ENCODE data around the gene IFI44. TPM values are rescaled to one million over a fixed set of nuclear protein-coding genes. Genes with fewer than 3 reads are reported as not detected.

Gene IFI44
- polyA plus RNA-seq, 1 of the 3 experiments (the other 2 are of a cell fraction), result 6.5 TPM

GRCh38 chr1:78687315-78687714, 37.7 kb downstream of the IFI44 start:
- H3K9me3 ChIP-seq, result no peaks in the 10 kb centered on the region
- H3K4me1 ChIP-seq (ENCODE audit: control insufficient read depth in 1 of 2, insufficient read depth in 2 of 2, low read depth in 1 of 2, low read length in 1 of 2), result peaks cover 4 to 20% of the 10 kb centered on the region in 2 experiments
- H3K9ac ChIP-seq, result no peak overlapping the region
- ChIA-PET POLR2A (no interaction called here), CTCF (interaction anchor here (2.0 kb wide), 1 partner anchor 153 kb away, joined by 16 read pairs; no protein-coding TSS in a partner anchor)
- no peaks in the 10 kb centered on the region for H3K9me2 ChIP-seq
- no peak overlapping the region for H3K4me3 ChIP-seq (ENCODE audit: low read depth in 2 of 2, low read length in 1 of 2)
- no peak for TF ChIP-seq RAD21 (IDR thresholded peaks at IDR 0.05; ENCODE audit: low read length)
- no peak for TF ChIP-seq ELF1 (IDR thresholded peaks at IDR 0.05)
- no peak for TF ChIP-seq NFIC (IDR thresholded peaks at IDR 0.05; ENCODE audit: borderline replicate concordance)
- TF ChIP-seq EZH2phosphoT487 (IDR thresholded peaks at IDR 0.05; ENCODE audit: borderline replicate concordance, low read depth), result no peak
- no peak for TF ChIP-seq MXI1 (IDR thresholded peaks at IDR 0.05; ENCODE audit: low read depth, low read length)
- TF ChIP-seq JUND (IDR thresholded peaks at IDR 0.05), result no peak
- TF ChIP-seq EP300 (IDR thresholded peaks at IDR 0.05; ENCODE audit: borderline replicate concordance in 1 of 2, low read depth in 1 of 2, low read length in 1 of 2), result no peak
- no peak for TF ChIP-seq GABPA (IDR thresholded peaks at IDR 0.05; ENCODE audit: low read depth)
- TF ChIP-seq RXRA (IDR thresholded peaks at IDR 0.05; ENCODE audit: borderline replicate concordance, low read depth), result no peak
- TF ChIP-seq GATA2 (CRISPR knock-in tag; IDR thresholded peaks at IDR 0.05), result no peak
- no peak for TF ChIP-seq MEF2A (IDR thresholded peaks at IDR 0.05; ENCODE audit: borderline replicate concordance, low read depth)
- no peak for TF ChIP-seq FOXJ3 (CRISPR knock-in tag; IDR thresholded peaks at IDR 0.05)
- no peak for TF ChIP-seq TAF1 (IDR thresholded peaks at IDR 0.05; ENCODE audit: borderline replicate concordance, low read depth, low read length)
- TF ChIP-seq TCF12 (IDR thresholded peaks at IDR 0.05), result no peak
- TF ChIP-seq MAX (IDR thresholded peaks at IDR 0.05; ENCODE audit: low read depth), result no peak
- no peak for TF ChIP-seq POLR2AphosphoS5 (IDR thresholded peaks at IDR 0.05; ENCODE audit: low read depth, low read length)
- no peak for TF ChIP-seq PBX3 (IDR thresholded peaks at IDR 0.05)
- no peak for TF ChIP-seq FOXM1 (IDR thresholded peaks at IDR 0.05; ENCODE audit: low read depth)
- TF ChIP-seq TEAD4 (IDR thresholded peaks at IDR 0.05; ENCODE audit: borderline replicate concordance, insufficient read depth), result no peak
- peak overlapping the region; percentile 67 to 78; a peak in 3 of 4 replicates for H3K27ac ChIP-seq (ENCODE audit: low read depth in 2 of 2, low read length in 1 of 2)
- H4K20me1 ChIP-seq (ENCODE audit: insufficient read depth), result no peaks in the 10 kb centered on the region
- H3K4me2 ChIP-seq, result peak overlapping the region; percentile 44; the same call in 1 of the 2 replicates
- H3K27me3 ChIP-seq (ENCODE audit: insufficient read depth), result no peaks in the 10 kb centered on the region
- 93% methylated on average over 1 of the region's 1 CpG for WGBS (ENCODE audit: low lambda C conversion rate)
- H3F3A ChIP-seq (replicated peaks; ENCODE audit: insufficient read depth), result peaks cover 40% of the 10 kb centered on the region
- DNase-seq, result no peak
- no peaks in the 10 kb centered on the region for H3K36me3 ChIP-seq (replicated peaks in 1 of 2; ENCODE audit: control insufficient read depth in 1 of 2, insufficient read depth in 2 of 2, low read length in 1 of 2)
- no peaks in the 10 kb centered on the region for H3K79me2 ChIP-seq (ENCODE audit: insufficient read depth)
- H2AFZ ChIP-seq (ENCODE audit: low read depth), result no peak overlapping the region

- CTCF ChIA-PET, result interaction anchor here (2.0 kb wide), 1 partner anchor 152 kb away, joined by 16 read pairs; no protein-coding TSS in a partner anchor
Measured at GRCh38 chr1:78687914-78688313, 38.3 kb downstream of the IFI44 start.

More at GRCh38 chr1:78687914-78688313, 38.3 kb downstream of the IFI44 start:
- Histone ChIP-seq H3K4me1 (ENCODE audit: control insufficient read depth in 1 of 2, insufficient read depth in 2 of 2, low read depth in 1 of 2, low read length in 1 of 2) (peaks cover 4 to 20% of the 10 kb centered on the region in 2 experiments), H2AFZ (ENCODE audit: low read depth) (no peak overlapping the region), H3K9me3 (no peaks in the 10 kb centered on the region), H3K4me2 (peak overlapping the region; percentile 44), H3K27ac (ENCODE audit: low read depth in 2 of 2, low read length in 1 of 2) (peak overlapping the region; percentile 67 to 79; a peak in 3 of 4 replicates), H3K36me3 (replicated peaks in 1 of 2; ENCODE audit: control insufficient read depth in 1 of 2, insufficient read depth in 2 of 2, low read length in 1 of 2) (no peaks in the 10 kb centered on the region), H3K4me3 (ENCODE audit: low read depth in 2 of 2, low read length in 1 of 2) (no peak overlapping the region; a peak in 1 of 4 replicates), H3K9me2 (no peaks in the 10 kb centered on the region), H3K27me3 (ENCODE audit: insufficient read depth) (no peaks in the 10 kb centered on the region), H4K20me1 (ENCODE audit: insufficient read depth) (no peaks in the 10 kb centered on the region), H3K9ac (peak overlapping the region; percentile 20; the same call in 1 of the 2 replicates), H3K79me2 (ENCODE audit: insufficient read depth) (no peaks in the 10 kb centered on the region), H3F3A (replicated peaks; ENCODE audit: insufficient read depth) (peaks cover 42% of the 10 kb centered on the region)
- 11% methylated on average over 2 of the region's 2 CpGs for WGBS (ENCODE audit: low lambda C conversion rate)
- DNase-seq, result no peak
- TF ChIP-seq JUND (IDR thresholded peaks at IDR 0.05) (peak; percentile 58), MEF2A (IDR thresholded peaks at IDR 0.05; ENCODE audit: borderline replicate concordance, low read depth) (peak; percentile 74; the same call in 1 of the 2 replicates), FOSL2 (IDR thresholded peaks at IDR 0.05; ENCODE audit: borderline replicate concordance, low read depth) (peak; percentile 55), ELF1 (IDR thresholded peaks at IDR 0.05) (no peak), PBX3 (IDR thresholded peaks at IDR 0.05) (peak; percentile 84), EP300 (IDR thresholded peaks at IDR 0.05; ENCODE audit: borderline replicate concordance in 1 of 2, low read depth in 1 of 2, low read length in 1 of 2) (peak; percentile 13 to 67; a peak in 1 of 4 replicates), NFIC (IDR thresholded peaks at IDR 0.05; ENCODE audit: borderline replicate concordance) (peak; percentile 38; the same call in 1 of the 2 replicates), MXI1 (IDR thresholded peaks at IDR 0.05; ENCODE audit: low read depth, low read length) (no peak), GATA2 (CRISPR knock-in tag; IDR thresholded peaks at IDR 0.05) (no peak), FOXM1 (IDR thresholded peaks at IDR 0.05; ENCODE audit: low read depth) (0 out of 2 replicates have a peak, but pooled peaks have one; percentile 45), TCF12 (IDR thresholded peaks at IDR 0.05) (peak; percentile 75)
- POLR2A ChIA-PET, result no interaction called here
